GM12874 (cell line): ENCODE results near the gene RPS27L.

Experiments used
- CTCF ChIP-seq: IDR thresholded peaks from 2 replicates; pipeline ENCODE4 v1.5.1; 2011; ENCODE audit warnings: low read depth, mild to moderate bottlenecking, control low read depth, low read length, moderate library complexity; ENCODE audit not compliant: insufficient read depth

The RPS27L gene

GRCh38 chr15:63114465-63114864 is 42.8 kb downstream of the RPS27L start:
- TF ChIP-seq CTCF = no peak

GRCh38 chr15:63112871-63113270 is 44.4 kb downstream of the RPS27L start:
- no peak for TF ChIP-seq CTCF

GRCh38 chr15:63111481-63111880 is 45.8 kb downstream of the RPS27L start:
- no peak for TF ChIP-seq CTCF

- no peak for TF ChIP-seq CTCF
Measured at GRCh38 chr15:63110428-63111026, 46.8 kb downstream of the RPS27L start.

GRCh38 chr15:63109920-63110319 is 47.4 kb downstream of the RPS27L start:
- no peak for TF ChIP-seq CTCF

GRCh38 chr15:63109498-63109897 is 47.8 kb downstream of the RPS27L start:
- TF ChIP-seq CTCF = no peak

- no peak for TF ChIP-seq CTCF
Measured at GRCh38 chr15:63107895-63108546, 49.3 kb downstream of the RPS27L start.
